NCI-H128 (cell line): ENCODE data around the gene OGFR.

Source experiments
- DNase-seq: peaks from one replicate; lab custom pipeline; 2025; ENCODE audit not compliant: unreplicated experiment; lab: John Stamatoyannopoulos, UW

Gene OGFR

DNA sequence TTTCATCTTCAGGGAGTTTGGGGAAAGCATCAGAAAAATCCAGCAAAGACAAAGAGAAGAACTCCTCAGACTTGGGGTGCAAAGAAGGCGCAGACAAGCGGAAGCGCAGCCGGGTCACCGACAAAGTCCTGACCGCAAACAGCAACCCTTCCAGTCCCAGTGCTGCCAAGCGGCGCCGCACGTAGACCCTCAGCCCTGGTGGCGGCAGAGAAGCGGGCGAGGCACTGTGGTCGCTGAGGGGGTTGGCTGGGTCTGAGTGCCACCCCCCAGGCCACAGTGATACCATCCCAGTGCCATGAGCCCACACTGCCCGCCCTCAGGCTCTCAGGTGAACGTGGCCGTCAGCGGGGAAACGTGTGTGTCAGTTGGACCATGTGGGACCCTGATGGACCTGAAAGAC, 5.2 kb upstream of the OGFR start:
- DNase-seq = no peak

DNA sequence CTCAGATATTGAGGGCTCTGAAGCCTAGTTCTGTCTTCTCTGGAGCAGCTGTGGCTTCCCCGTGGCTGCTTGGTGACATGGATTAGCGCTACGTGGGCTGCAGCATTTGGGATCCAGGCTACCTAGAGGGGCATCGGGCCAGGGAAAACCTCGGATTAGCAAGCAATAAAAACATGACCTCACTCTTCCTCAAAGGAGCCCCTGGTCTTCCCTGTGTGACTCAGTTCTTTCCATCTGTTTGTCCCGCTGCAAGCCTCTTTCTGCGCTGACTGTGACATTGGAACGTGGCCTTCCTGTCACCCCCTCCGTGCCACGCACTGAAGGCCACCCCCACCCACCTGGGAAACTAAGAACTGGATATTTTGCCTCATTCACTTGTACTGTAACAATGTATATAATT, 4.8 kb upstream of the OGFR start:
- DNase-seq = no peak

DNA sequence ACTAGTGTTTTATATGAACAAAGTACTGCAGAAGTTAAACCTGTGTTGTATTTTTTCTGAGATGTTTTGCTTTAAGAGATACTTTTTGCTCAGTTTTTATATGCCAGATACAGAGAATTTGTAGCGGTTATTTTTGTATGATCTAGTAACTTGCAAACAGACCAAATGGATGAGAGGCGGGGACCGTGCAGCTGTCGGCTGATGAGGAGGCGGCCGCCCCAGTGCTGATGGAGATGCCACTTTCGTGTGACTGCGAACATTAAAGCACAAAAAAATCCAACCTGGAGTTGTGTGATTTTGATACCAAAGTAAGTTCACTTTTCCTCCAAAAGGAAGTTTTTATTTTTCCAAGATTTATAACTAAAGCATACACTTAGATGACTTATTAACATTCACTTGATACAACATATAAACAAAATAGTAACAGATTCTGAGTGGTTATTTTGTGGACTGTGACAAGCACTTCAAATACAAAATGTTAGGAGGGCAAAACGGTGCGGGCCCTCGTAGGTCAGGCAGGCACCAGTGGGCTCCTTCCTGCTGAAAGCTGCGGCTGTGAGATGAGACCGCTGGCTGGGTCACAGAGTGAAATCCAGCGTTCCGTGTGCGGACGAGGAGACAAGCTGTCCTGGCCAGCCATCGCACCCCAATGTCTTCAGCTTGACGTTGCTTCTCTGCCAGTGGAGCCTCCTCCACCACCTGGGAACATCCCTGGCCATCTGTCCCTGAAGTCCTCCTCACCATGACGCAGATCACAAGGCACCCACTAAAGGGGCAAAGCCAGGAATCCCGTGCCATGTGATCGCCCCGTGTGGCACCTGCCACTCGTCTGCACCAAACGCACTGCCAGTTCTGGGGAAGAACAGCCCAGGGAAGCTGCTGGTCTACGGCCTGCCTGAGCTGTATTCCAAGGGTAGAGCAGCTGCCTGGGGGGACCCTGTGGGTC, 4.0 kb upstream of the OGFR start:
- no peak for DNase-seq

DNA sequence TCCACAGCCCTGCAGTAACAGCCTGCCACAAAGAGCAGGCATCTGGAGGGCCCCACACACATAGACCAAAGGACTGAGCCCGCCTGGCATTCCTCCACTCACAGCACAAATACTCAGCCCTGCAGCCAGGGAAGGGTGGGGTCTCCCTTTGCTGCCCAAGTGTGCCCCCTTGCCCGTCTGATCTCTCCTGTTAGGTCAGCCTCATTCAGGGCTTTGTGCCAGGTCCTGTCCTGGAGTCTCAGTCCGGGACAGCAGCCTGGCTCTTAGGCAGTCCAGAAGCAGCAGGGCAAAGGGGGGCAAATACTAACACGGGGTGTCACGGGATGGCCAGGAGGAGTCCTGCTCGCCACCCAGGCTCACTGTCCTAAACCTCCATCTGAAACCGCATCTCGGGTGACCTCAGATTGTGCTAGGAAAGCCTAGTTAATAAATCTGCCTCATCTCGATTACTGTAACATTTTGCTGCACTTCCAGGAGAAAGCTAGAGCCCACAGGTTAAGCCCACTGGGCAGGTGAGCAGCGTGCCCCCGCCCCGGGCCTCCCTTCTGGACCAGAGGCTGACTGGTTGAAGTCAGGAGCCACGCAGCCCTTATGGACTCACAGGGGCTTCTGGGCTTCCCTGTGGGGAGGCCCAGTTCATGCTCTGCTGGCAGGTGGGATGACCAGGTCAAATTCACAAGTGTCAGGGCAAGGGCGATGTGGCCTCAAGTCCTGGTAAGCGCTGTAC, 3.2 kb upstream of the OGFR start:
- DNase-seq = no peak

DNA sequence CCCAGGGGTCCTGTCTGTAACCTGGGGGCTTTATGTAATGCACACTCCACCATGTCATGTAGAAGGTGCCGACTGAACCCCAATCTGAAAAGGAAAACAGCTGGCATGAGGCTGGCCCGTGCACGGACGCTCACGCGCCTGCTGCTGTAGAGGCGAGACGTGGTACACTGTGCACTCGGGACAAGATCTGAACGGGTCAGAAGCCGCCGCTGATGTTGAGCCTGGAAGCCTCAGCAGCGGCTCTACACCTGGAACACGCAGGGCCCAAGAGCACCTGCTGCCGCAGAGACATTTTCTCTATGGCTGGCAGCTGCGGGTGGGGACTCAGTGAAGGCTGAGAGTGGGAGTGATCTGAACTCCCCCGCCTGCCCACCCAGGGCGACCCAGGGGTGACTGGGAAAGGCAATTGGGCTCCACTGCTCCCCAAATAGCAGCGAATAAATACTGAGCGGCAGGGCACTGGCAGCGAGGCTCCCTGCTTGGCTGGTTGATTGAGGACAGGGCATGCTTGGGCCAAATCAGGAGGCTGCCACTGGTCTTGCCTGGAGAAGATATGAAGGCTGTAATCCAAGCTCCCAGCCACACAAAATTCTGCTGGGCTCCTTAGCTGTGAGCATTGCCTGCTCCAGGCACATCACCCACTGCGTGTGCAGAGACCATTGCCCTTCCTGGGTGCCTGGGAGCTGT, 2.5 kb upstream of the OGFR start:
- no peak for DNase-seq

DNA sequence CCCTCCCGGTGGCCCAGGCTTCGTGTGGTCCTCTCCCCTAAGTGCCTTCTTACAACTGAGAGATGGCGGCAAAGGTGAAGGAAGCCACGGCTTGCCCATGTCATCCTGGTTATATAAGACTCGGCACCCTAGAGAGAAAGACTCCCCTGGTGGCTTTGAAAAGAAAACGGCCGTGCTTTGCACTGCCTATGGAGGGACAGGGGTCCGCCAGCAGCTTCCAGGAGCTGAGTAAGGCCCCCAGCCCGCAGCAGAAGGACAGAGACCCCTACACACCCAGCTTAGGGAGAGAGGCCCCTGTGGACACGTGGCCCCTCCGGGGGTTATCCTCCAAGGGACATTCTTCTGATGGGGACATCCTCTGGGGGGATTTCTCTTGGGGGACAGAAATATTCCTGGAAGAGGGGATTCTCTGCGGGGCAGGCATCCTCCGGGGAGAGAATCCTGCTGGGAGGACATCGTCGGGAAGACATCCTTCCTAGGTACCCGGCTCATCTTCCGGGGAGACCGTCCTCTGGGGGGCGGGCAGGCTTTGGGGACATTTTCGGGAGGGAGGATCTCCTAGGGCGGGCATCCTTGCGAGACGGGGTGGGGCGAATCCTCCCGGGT, 511 bp upstream of the OGFR start:
- no peak for DNase-seq

DNA sequence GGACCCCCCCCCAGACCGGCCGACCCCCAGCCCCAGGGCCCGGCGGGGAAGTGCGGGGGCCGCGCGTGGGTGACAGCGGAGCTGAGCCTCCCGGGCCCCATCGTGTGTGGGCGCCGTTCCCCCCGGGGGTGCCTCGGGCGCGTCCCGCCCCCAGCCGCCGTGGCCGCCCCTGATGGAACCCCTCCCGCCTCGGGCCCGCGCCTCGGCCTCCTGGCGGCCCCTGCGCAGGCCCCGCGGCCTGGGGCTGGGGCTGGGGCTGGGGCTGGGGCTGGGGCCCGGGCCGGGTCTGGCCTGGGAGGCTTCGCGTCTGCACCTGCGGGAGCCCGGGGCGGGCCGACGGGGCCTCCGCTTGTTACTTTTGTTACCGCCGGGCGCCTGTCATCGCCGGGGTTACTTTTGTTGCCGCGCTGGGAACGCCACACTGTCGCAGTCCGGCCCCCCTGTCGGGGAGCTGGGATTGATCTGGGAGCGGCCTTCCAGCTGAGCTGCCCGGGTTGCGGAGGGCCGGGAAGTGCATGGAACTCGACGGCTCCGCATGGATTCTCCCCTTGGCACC, 598 bp downstream of the OGFR start:
- no peak for DNase-seq

DNA sequence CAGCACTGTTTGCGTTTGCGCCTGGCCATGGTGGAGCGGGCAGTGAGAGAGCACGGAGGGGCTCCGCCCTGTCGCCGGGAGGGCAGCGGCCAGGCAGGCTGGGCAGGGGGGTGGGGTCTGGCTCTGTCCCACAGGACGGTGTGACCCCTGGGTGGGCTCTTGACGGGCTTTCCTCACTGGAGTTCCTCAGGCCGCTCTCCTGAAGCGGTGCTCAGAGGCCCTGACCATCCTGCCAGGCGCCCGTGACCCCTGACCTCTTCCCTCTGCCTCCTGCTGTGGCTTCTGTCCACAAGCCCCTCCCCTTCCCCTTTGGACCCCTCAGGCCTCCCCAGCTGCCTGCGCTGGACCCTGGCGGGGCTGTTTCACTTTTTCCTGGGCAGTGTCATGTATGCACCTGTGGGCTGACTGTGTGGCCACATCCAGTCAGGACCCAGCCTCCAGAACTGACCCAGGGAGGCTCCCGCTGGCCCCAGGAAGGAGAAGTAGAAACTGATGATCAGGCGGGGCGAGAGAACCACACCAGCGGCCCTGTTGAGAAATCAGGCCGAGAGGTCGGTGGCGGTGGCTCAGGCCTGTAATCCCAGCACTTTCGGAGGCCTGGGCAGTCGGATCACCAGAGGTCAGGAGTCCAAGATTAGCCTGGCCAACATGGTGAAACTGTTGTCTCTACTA, 1.2 kb downstream of the OGFR start:
- DNase-seq = no peak

DNA sequence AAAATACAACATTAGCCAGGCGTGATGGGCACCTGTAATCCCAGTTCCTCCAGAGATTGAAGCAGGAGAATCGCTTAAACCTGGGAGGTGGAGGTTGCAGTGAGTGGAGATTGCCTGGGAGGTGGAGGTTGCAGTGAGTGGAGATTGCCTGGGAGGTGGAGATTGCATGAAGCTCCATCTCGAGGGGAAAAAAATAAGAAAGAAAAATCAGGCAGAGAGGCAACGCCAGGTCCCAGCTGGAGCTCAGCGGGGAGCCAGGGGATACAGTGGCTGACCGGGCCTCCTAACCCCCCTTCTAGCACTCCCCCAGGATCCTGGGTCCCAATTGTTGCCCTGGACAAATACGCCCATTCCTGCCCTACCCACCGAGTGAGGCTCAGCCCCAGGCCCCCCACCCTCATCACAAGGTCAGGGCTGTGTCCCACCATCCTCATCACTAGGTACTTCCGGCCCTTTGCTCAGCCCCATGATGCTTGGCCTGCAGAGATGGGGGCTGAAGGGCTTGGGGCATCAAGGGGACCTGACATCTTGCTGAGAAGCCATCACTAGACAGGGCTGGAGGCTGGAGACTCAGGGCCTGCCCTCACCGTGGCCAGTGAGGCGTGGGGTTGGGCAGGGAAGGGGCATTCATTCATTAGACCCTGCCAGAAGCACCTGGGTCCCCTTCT, 1.9 kb downstream of the OGFR start:
- DNase-seq = no peak

DNA sequence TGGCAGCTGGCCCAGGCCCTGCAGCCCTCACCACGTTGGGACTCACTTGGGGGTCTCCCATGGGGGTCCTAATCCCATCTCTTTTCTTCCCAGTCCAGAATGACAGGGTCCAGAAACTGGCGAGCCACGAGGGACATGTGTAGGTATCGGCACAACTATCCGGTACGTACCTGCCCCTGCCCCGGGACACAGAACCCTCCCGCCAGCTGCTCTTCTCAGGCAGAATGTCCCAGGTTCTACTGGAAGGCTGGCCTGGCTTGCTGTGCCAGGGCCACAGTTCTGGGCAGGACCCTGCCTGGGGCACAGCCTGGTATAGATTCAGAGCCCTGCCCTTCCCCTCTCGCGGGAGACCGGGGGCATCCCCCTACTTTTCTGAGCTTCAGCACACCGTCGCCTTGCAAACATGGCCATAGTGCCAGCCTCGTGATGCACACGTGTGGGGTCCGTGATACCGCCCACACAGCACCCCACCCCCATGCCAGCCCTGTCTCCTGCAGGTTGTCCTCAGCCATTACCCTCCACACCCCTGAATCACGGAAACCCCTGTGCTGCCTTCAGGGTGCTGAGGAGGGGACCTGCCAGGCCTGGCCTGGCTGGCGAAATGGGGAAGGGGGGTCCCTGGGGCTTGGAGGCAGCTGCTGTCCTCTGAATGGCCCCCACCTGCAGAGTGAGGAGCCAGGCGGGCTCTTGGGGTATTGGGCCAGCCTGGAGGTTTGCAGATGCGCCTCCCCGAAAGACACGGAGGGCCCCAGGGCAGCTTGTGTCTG, 3.0 kb downstream of the OGFR start:
- DNase-seq = no peak

DNA sequence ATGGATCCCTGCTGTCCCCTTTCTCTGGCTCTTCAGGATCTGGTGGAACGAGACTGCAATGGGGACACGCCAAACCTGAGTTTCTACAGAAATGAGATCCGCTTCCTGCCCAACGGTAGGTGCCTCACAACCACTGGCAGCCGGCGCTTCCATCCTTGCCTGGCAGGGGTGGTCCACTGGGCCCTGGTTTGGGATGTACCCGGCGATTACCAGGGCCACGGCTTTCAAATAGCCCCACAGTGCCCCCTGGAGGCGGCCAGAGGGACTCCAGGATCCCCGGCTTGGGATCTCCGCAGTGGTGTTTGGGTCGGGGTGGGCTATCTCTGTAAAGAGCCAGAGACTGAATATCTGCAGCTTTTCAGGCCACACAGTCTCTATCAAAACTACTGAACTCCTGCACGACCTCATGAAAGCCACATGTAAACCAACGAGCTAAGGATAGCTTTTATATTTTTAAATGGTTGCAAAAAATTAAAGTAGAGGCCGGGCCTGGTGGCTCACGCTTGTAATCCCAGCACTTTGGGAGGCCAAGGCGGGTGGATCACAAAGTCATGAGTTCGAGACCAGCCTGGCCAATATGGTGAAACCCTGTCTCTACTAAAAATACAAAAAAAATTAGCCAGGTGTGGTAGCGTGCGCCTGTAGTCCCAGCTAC, 3.7 kb downstream of the OGFR start:
- no peak for DNase-seq

DNA sequence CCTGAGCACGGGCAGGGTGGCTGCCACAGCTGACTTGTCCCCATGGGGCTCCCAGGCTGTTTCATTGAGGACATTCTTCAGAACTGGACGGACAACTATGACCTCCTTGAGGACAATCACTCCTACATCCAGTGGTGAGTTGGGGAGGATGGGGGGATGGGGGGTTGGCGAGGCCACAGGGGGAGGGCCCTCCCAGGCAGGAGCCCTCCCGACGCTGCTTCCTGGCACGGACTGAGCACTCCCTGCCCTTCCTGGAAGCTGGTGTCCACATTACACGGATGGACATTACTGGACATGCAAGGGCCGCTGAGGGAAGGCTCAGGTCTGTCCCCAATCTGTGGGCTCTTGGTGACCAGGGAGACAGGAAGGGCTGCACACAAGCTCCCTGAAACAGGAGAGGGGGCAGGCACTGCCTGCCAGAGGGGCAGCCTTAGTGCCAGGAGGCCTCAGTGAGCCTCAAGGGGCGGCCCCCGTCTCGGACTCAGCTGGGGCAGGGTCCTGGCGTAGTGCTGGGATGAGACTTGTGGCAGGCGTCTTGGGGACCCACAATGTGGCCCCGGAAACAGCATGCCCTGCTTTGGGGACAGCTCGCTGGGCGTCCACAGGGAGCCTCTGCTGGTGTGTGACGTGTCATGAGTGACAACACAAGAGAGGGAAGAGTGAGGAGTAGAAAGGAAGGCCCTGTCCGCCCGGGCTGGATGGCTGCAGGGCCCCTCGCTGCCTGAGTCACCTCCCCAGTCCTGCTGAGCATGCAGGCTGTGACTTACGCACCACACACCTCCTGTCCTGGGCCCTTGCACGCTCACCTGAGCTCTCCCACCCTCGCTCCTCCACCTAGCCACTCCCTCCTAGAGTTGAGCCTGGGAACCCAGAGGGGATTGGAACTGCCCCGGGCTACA, 5.1 kb downstream of the OGFR start:
- DNase-seq = no peak

DNA sequence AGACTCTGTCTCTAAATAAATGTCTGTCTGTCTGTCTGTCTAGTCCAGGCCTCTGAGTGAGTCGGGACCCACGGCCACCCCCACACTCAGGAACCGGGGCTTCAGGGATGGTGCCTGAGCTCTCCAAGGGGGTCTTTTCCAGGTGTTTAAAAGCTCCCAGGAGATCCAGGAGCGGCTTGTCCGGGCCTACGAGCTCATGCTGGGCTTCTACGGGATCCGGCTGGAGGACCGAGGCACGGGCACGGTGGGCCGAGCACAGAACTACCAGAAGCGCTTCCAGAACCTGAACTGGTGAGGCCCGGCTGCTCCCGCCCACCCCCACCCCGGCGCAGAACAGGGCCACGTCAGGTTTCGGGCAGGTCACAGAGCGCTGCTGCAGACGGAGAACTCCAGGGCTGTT, 6.7 kb downstream of the OGFR start:
- DNase-seq = no peak

DNA sequence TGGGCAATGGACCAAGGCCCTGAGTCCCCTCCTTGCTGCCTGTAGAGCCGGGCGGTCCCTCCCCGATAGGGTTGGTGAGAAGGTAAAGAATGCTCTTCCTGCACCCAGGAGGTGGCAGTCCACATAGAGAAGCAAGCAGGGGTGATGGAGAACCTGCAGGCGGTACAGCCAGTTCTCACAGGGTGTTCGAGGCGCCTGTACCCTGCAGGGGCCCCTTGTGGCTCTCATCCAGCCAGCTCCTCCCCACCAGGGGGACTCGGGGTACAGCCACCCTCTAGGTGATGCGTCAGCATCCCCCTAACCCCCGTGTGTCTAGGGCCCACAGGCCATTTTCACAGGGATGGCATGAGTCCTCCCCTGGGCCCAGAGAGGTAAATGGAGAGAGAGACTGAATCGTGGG, 7.1 kb downstream of the OGFR start:
- no peak for DNase-seq

DNA sequence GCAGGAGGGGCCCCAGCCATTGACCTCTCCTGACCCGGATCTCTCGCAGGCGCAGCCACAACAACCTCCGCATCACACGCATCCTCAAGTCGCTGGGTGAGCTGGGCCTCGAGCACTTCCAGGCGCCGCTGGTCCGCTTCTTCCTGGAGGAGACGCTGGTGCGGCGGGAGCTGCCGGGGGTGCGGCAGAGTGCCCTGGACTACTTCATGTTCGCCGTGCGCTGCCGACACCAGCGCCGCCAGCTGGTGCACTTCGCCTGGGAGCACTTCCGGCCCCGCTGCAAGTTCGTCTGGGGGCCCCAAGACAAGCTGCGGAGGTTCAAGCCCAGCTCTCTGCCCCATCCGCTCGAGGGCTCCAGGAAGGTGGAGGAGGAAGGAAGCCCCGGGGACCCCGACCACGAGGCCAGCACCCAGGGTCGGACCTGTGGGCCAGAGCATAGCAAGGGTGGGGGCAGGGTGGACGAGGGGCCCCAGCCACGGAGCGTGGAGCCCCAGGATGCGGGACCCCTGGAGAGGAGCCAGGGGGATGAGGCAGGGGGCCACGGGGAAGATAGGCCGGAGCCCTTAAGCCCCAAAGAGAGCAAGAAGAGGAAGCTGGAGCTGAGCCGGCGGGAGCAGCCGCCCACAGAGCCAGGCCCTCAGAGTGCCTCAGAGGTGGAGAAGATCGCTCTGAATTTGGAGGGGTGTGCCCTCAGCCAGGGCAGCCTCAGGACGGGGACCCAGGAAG, 7.7 kb downstream of the OGFR start:
- DNase-seq = no peak

DNA sequence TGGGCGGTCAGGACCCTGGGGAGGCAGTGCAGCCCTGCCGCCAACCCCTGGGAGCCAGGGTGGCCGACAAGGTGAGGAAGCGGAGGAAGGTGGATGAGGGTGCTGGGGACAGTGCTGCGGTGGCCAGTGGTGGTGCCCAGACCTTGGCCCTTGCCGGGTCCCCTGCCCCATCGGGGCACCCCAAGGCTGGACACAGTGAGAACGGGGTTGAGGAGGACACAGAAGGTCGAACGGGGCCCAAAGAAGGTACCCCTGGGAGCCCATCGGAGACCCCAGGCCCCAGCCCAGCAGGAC, 8.2 kb downstream of the OGFR start:
- no peak for DNase-seq

DNA sequence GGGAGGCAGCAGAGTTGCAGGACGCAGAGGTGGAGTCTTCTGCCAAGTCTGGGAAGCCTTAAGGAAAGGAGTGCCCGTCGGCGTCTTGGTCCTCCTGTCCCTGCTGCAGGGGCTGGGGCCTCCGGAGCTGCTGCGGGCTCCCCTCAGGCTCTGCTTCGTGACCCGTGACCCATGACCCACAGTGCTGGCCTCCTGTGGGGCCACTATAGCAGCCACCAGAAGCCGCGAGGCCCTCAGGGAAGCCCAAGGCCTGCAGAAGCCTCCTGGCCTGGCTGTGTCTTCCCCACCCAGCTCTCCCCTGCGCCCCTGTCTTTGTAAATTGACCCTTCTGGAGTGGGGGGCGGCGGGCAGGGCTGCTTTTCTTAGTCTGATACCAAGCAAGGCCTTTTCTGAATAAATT, 9.0 kb downstream of the OGFR start:
- DNase-seq = no peak
